Right ventricle myocardium inferior (tissue), 1 donor: ENCODE measurements around the gene DNPEP. TPM values are rescaled to one million over a fixed set of nuclear protein-coding genes. Genes with fewer than 3 reads are reported as not detected.

ENCODE experiments used
- ATAC-seq: fragments of 200-7000 bp; cut with Tn5 transposase; one replicate; pipeline ENCODE4 v1.9.1; 2020; ENCODE audit warnings: mild to moderate bottlenecking, moderate library complexity
- DNase-seq: peaks from one replicate; pipeline ENCODE4 v3.0.0; 2021; ENCODE audit errors: missing footprints
- intact Hi-C: fragments of 100-400 bp; cut with DNase I; formaldehyde crosslinking; loops from one replicate; pipeline ENCODE4 v1.11.0; 2022
- total RNA-seq: library from RNA; stranded (reverse); fragmentation: NEBNext Ultra II Directional; extraction: Animal tissue kit (Norgen Biotek cat#: 25700); gene quantifications from one replicate; pipeline ENCODE4 v1.2.1, GENCODE V29; 2021
- donor health status: DM: no; HTN: yes; CAD: no; lungs with severe emphysema.

The DNPEP gene
- total RNA-seq, 1 donor from 2014 or later = 66.6 TPM

- DNase-seq = no peak
- intact Hi-C loops = loop anchor here (5.0 kb wide), 2 partner anchors 108 to 208 kb away; partner anchors contain the start of genes CNPPD1, DNAJB2 and RETREG2
- no peak for ATAC-seq
These were observed 2.9 kb downstream of the DNPEP start for GRCh38 chr2:219384859-219385258.

- ATAC-seq (no peak), DNase-seq (no peak)
- intact Hi-C loops = no loop called here
These were observed 3.5 kb downstream of the DNPEP start for GRCh38 chr2:219384083-219384713.

- intact Hi-C loops = no loop called here
- DNase-seq (no peak), ATAC-seq (no peak)
These were observed 6.3 kb downstream of the DNPEP start for GRCh38 chr2:219381448-219381847.

- intact Hi-C loops = no loop called here
These were observed 6.8 kb downstream of the DNPEP start for GRCh38 chr2:219380926-219381325.

GRCh38 chr2:219378163-219378851 lies 9.4 kb downstream of the DNPEP start:
- ATAC-seq (no peak), DNase-seq (no peak)
- intact Hi-C loops = no loop called here

More at GRCh38 chr2:219380926-219381325, 6.8 kb downstream of the DNPEP start:
- DNase-seq (no peak), ATAC-seq (no peak)

- intact Hi-C loops = no loop called here
- DNase-seq = no peak
- peak; percentile 72 for ATAC-seq
These were observed 18.3 kb downstream of the DNPEP start for GRCh38 chr2:219369447-219369861.

- ATAC-seq = peak; percentile 89
- intact Hi-C loops = no loop called here
- no peak for DNase-seq
These were observed 19.0 kb downstream of the DNPEP start for GRCh38 chr2:219368690-219369191.

- peak; percentile 66 for ATAC-seq
- intact Hi-C loops = no loop called here
- no peak for DNase-seq
These were observed 25.1 kb downstream of the DNPEP start for GRCh38 chr2:219362524-219363164.

- no peak for DNase-seq
- ATAC-seq = no peak
- intact Hi-C loops = no loop called here
These were observed 25.6 kb downstream of the DNPEP start for GRCh38 chr2:219362072-219362471.

- DNase-seq = no peak
- ATAC-seq = no peak
- intact Hi-C loops = no loop called here
These were observed 29.3 kb downstream of the DNPEP start for GRCh38 chr2:219358170-219359075.

GRCh38 chr2:219356834-219357233 lies 30.9 kb downstream of the DNPEP start:
- DNase-seq = no peak
- intact Hi-C loops = no loop called here
- no peak for ATAC-seq

GRCh38 chr2:219354582-219354981 lies 33.1 kb downstream of the DNPEP start:
- ATAC-seq = no peak
- no peak for DNase-seq
- intact Hi-C loops = no loop called here

- ATAC-seq (no peak), DNase-seq (no peak)
- intact Hi-C loops = no loop called here
These were observed 34.6 kb downstream of the DNPEP start for GRCh38 chr2:219353129-219353528.

- DNase-seq = no peak
- ATAC-seq = peak; percentile 39
- intact Hi-C loops = no loop called here
These were observed 35.2 kb downstream of the DNPEP start for GRCh38 chr2:219352448-219353023.

- DNase-seq (no peak), ATAC-seq (no peak)
- intact Hi-C loops = no loop called here
These were observed 36.9 kb downstream of the DNPEP start for GRCh38 chr2:219350710-219351221.

GRCh38 chr2:219350215-219350614 lies 37.5 kb downstream of the DNPEP start:
- ATAC-seq = no peak
- DNase-seq = no peak
- intact Hi-C loops = no loop called here

- intact Hi-C loops = no loop called here
- ATAC-seq = no peak
- DNase-seq = peak; percentile 82
These were observed 42.8 kb downstream of the DNPEP start for GRCh38 chr2:219344751-219345430.

- intact Hi-C loops = no loop called here
- ATAC-seq (no peak), DNase-seq (no peak)
These were observed 52.3 kb downstream of the DNPEP start for GRCh38 chr2:219335373-219335786.
